A549 (cell line): ENCODE results near the gene CIPC. TPM values are rescaled to one million over a fixed set of nuclear protein-coding genes. Genes with fewer than 3 reads are reported as not detected.

ENCODE experiments used
- ATAC-seq, 2 experiments: fragments of 200-7000 bp in 1 of 2; fragments of >200 bp in 1 of 2; cut with Nextera tagmentation in 1 of 2; cut with Tn5 transposase in 1 of 2; 3 replicates each; pipeline versions ENCODE4 v1.8.0 to v1.9.1; 2018 to 2020; ENCODE audit warnings: mild to moderate bottlenecking in 1 of 2, moderate library complexity in 1 of 2
- CTCF ChIA-PET: fragments of 300-600 bp; sonication (Branson Sonifier 250); formaldehyde crosslinking; extraction: SDS; loops from one replicate; lab custom pipeline; 2021; ENCODE audit warnings: antibody characterized with exemption, inconsistent platforms; lab: Yijun Ruan, JAX
- POLR2A ChIA-PET: fragments of 350-600 bp; formaldehyde crosslinking; extraction: SDS; loops from one replicate; lab custom pipeline; 2021; ENCODE audit warnings: antibody characterized with exemption, inconsistent platforms; lab: Yijun Ruan, JAX
- DNase-seq, 2 experiments: peaks; one replicate each; pipeline versions ENCODE4 v3.0.0 to v3.0.0-alpha.2; 2011 to 2016; ENCODE audit warnings: low read depth in 1 of 2, low spot score in 1 of 2
- FAIRE-seq: peaks from 2 replicates; lab custom pipeline; 2011; peaks lifted over from hg19 to GRCh38; lab: Jason Lieb, UNC
- H3K27ac ChIP-seq, 2 experiments: fragments of >200 bp; sonication (Bioruptor Twin); formaldehyde crosslinking; 3 replicates each; pipeline ENCODE4 v1.5.1; 2016 to 2017
- H3K4me1 ChIP-seq: fragments of >200 bp; sonication (Bioruptor Twin); formaldehyde crosslinking; 3 replicates; pipeline ENCODE4 v1.6.1; 2016
- H3K4me2 ChIP-seq: fragments of >200 bp; sonication (Bioruptor Twin); formaldehyde crosslinking; 3 replicates; pipeline ENCODE4 v1.6.1; 2016
- H3K4me3 ChIP-seq: fragments of >200 bp; sonication (Bioruptor Twin); formaldehyde crosslinking; 3 replicates; pipeline ENCODE4 v1.5.1; 2016
- H3K9me3 ChIP-seq: fragments of >200 bp; sonication (Bioruptor Twin); formaldehyde crosslinking; 3 replicates; pipeline ENCODE4 v1.6.1; 2016
- CBX8 ChIP-seq: fragments of 200-600 bp; sonication (generic); IDR thresholded peaks from 2 replicates; pipeline ENCODE4 v1.6.1; 2016
- CHD2 ChIP-seq: fragments of 150-350 bp; IDR thresholded peaks from 2 replicates; pipeline ENCODE4 v1.6.1; 2014; ENCODE audit warnings: low read length; ENCODE audit not compliant: partially characterized antibody
- EHF ChIP-seq: fragments of 250-450 bp; sonication (Bioruptor Pico); IDR thresholded peaks from 2 replicates; pipeline ENCODE4 v1.5.0; 2020; ENCODE audit warnings: mild to moderate bottlenecking
- GATA3 ChIP-seq: IDR thresholded peaks from 2 replicates; pipeline ENCODE4 v1.6.1; 2012; ENCODE audit warnings: borderline replicate concordance
- HOXB13 ChIP-seq: fragments of 250-450 bp; sonication (Bioruptor Pico); IDR thresholded peaks from 2 replicates; pipeline ENCODE4 v1.5.0; 2020; ENCODE audit warnings: low read depth, mild to moderate bottlenecking, moderate library complexity
- JUN ChIP-seq, 2 experiments: fragments of >200 bp; sonication (Bioruptor Twin); formaldehyde crosslinking; IDR thresholded peaks; 2 replicates in 1 of 2; 3 replicates in 1 of 2; pipeline ENCODE4 v1.6.1; 2016 to 2017
- JUNB ChIP-seq: fragments of >200 bp; sonication (Bioruptor Twin); formaldehyde crosslinking; IDR thresholded peaks from 2 replicates; pipeline ENCODE4 v1.6.1; 2016
- MAZ ChIP-seq: fragments of 150-350 bp; IDR thresholded peaks from 2 replicates; pipeline ENCODE4 v1.6.1; 2014; ENCODE audit warnings: antibody characterized with exemption, low read depth, low read length, borderline replicate concordance
- NFE2L2 ChIP-seq: fragments of 150-350 bp; conservative IDR thresholded peaks from 2 replicates; pipeline ENCODE4 v1.6.1; 2014; ENCODE audit warnings: low read length
- POLR2A ChIP-seq: IDR thresholded peaks from 2 replicates; pipeline ENCODE4 v1.6.1; 2012; ENCODE audit warnings: mild to moderate bottlenecking, low read length
- RAD21 ChIP-seq, 2 experiments: fragments of >200 bp in 1 of 2; sonication (Bioruptor Twin) in 1 of 2; formaldehyde crosslinking in 1 of 2; IDR thresholded peaks in 1 of 2; conservative IDR thresholded peaks in 1 of 2; 2 replicates in 1 of 2; 3 replicates in 1 of 2; pipeline ENCODE4 v1.6.1; 2012 to 2018; ENCODE audit warnings: inconsistent platforms in 1 of 2
- RCOR1 ChIP-seq: fragments of 150-350 bp; IDR thresholded peaks from 2 replicates; pipeline ENCODE4 v1.6.1; 2014; ENCODE audit warnings: antibody characterized with exemption, low read length, low read depth
- TFCP2L1 ChIP-seq: fragments of 250-450 bp; sonication (Bioruptor Pico); IDR thresholded peaks from 2 replicates; pipeline ENCODE4 v1.5.0; 2021; ENCODE audit warnings: mild to moderate bottlenecking
- ZC3H11A ChIP-seq: fragments of 450-650 bp; IDR thresholded peaks from 2 replicates; pipeline ENCODE4 v1.6.1; 2014; ENCODE audit warnings: antibody characterized with exemption, mild to moderate bottlenecking
- WGBS: methylation state at CpG from one replicate; pipeline ENCODE4 v1.1.6; 2017; ENCODE audit errors: missing lambda C conversion rate; 5-methylcytosine and 5-hydroxymethylcytosine counted together
- polyA plus RNA-seq, 4 experiments: library from polyadenylated mRNA; depleted of rRNA in 3 of 4; stranded (reverse); fragments of >200 nt; fragmentation: RNase III in 1 of 4; extraction: RNeasy Plus Mini Kit Qiagen cat#74134 plus additional on column Dnase treatment in 1 of 4; gene quantifications; 2 replicates in 3 of 4; 3 replicates in 1 of 4; pipeline ENCODE4 v1.2.3, GENCODE V29; 2011 to 2017
- TF ChIP-seq, protein P1 (sequence below): fragments of 250-450 bp; sonication (Bioruptor Pico); IDR thresholded peaks from 2 replicates; pipeline ENCODE4 v1.5.0; 2021; ENCODE audit warnings: mild to moderate bottlenecking, moderate library complexity, borderline replicate concordance
- TF ChIP-seq, protein P2 (sequence below): fragments of >200 bp; sonication (Bioruptor Twin); formaldehyde crosslinking; IDR thresholded peaks from 2 replicates; pipeline ENCODE4 v1.6.1; 2016
- TF ChIP-seq, protein P3 (sequence below): IDR thresholded peaks from 2 replicates; pipeline ENCODE4 v1.6.1; 2012; ENCODE audit warnings: low read depth, borderline replicate concordance
- TF ChIP-seq, protein P4 (sequence below): IDR thresholded peaks from 2 replicates; pipeline ENCODE4 v1.6.1; 2012
- TF ChIP-seq, protein P5 (sequence below): fragments of >200 bp; sonication (Bioruptor Twin); formaldehyde crosslinking; IDR thresholded peaks from 3 replicates; pipeline ENCODE4 v1.5.1; 2016
- TF ChIP-seq, protein P6 (sequence below): fragments of 450-650 bp; IDR thresholded peaks from 2 replicates; pipeline ENCODE4 v1.6.1; 2014; ENCODE audit warnings: antibody characterized with exemption
- TF ChIP-seq, protein P7 (sequence below): fragments of 200-600 bp; sonication (generic); IDR thresholded peaks from 2 replicates; pipeline ENCODE4 v1.6.1; 2016; ENCODE audit warnings: antibody characterized with exemption, mild to moderate bottlenecking, moderate library complexity

Gene CIPC
- polyA plus RNA-seq, 2 of the 4 experiments (the other 2 are of a cell fraction): 8.9 to 13.9 TPM

DNA sequence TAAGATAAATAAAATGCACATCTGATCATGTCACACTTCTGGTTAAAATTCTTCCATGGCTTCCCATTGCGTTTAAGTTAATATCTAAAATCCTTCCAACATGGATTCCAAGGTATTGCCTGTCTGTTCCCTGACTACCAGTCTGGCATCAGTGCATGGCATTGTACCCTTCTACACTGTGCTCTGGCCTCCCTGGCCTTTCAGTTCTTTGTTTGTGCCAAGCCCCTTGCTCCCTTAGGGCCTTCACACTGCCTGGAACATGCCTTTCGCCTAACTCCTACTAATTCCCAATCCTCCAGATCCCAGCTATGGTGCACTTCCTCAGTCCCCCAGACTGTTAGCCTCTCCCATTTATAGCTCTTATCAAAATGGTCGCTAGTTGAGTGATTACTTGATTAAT is 6.3 kb downstream of the CIPC start:
- Histone ChIP-seq H3K4me2 (no peak overlapping the region), H3K27ac (no peak overlapping the region), H3K4me3 (no peak overlapping the region)
- FAIRE-seq: no peak
- CTCF ChIA-PET: interaction anchor here (1.0 to 2.6 kb wide), 8 partner anchors 9 to 231 kb away, joined by 3 to 6 read pairs (median 4); no protein-coding TSS in a partner anchor
- TF ChIP-seq EHF (CRISPR knock-in tag): no peak
- no peak for TF ChIP-seq HOXB13 (CRISPR knock-in tag)
- TF ChIP-seq, protein P1, sequence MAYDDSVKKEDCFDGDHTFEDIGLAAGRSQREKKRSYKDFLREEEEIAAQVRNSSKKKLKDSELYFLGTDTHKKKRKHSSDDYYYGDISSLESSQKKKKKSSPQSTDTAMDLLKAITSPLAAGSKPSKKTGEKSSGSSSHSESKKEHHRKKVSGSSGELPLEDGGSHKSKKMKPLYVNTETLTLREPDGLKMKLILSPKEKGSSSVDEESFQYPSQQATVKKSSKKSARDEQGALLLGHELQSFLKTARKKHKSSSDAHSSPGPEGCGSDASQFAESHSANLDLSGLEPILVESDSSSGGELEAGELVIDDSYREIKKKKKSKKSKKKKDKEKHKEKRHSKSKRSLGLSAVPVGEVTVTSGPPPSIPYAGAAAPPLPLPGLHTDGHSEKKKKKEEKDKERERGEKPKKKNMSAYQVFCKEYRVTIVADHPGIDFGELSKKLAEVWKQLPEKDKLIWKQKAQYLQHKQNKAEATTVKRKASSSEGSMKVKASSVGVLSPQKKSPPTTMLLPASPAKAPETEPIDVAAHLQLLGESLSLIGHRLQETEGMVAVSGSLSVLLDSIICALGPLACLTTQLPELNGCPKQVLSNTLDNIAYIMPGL (CRISPR knock-in tag): no peak
- no peak for TF ChIP-seq MAZ
- TF ChIP-seq, all 56 proteins: peak for 0
- ATAC-seq: no peak
- WGBS: 89% methylated on average over 3 of the region's 3 CpGs
- DNase-seq: no peak
- H3K4me1 ChIP-seq: peaks cover 5% of the 10 kb centered on the region
- H3K9me3 ChIP-seq: no peaks in the 10 kb centered on the region
- POLR2A ChIA-PET: no interaction called here

DNA sequence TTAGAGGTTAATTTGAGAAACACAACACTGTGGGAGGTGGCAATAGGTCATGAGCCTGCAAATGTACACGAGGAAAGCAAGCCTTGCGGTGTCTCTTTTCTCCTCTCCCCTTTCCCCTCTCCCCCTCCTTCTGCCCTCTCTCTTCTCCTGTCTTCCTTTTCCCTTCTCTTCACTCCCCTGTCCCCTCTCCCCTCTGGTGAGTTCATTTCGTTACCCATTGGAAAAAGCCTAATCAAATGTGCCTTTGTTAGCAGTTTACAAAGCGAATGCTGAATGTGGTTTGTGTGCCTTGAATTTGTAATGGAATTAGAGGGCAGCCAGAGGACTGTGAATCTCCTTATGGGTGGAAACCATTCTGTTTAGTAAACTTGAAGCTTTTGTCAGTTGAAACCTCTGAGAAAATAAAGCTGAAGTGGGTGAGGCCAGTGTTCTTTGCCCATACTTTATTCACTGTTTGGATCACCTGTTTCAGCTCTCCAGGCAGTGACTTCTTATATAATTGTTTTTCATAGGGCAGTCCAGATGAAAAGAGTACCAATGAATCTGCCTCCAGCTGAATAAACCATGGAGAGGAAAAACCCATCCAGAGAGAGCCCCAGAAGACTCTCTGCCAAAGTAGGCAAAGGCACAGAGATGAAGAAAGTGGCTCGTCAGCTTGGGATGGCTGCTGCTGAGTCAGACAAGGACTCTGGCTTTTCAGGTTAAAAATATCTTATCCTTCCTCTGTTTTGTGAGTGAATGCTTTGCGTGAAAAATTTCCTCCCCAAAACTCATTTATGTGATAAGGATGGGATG is 7.3 kb downstream of the CIPC start:
- ChIA-PET CTCF (interaction anchor here (0.9 to 2.6 kb wide), 8 partner anchors 8 to 230 kb away, joined by 3 to 6 read pairs (median 4); no protein-coding TSS in a partner anchor), POLR2A (no interaction called here)

More for the DNA sequence above, 7.3 kb downstream of the CIPC start:
- Histone ChIP-seq H3K27ac (no peak overlapping the region), H3K4me1 (no peaks in the 10 kb centered on the region), H3K4me2 (no peak overlapping the region), H3K9me3 (no peaks in the 10 kb centered on the region), H3K4me3 (no peak overlapping the region)
- FAIRE-seq (no peak), DNase-seq (no peak), ATAC-seq (no peak)
- TF ChIP-seq ZC3H11A (no peak), JUNB (no peak), RCOR1 (no peak), JUN (IDR thresholded peaks at IDR 0.05) (no peak), TFCP2L1 (no peak), CBX8 (no peak), MAZ (no peak), CHD2 (no peak), GATA3 (no peak), POLR2A (no peak), RAD21 (conservative IDR thresholded peaks at IDR 0.05 in 1 of 2, IDR thresholded peaks at IDR 0.05 in 1 of 2) (no peak), NFE2L2 (no peak)
- TF ChIP-seq, protein P2, sequence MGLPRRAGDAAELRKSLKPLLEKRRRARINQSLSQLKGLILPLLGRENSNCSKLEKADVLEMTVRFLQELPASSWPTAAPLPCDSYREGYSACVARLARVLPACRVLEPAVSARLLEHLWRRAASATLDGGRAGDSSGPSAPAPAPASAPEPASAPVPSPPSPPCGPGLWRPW: no peak
- TF ChIP-seq, protein P1 (CRISPR knock-in tag): no peak
- TF ChIP-seq, protein P3, sequence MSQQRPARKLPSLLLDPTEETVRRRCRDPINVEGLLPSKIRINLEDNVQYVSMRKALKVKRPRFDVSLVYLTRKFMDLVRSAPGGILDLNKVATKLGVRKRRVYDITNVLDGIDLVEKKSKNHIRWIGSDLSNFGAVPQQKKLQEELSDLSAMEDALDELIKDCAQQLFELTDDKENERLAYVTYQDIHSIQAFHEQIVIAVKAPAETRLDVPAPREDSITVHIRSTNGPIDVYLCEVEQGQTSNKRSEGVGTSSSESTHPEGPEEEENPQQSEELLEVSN: no peak
- TF ChIP-seq, protein P4, sequence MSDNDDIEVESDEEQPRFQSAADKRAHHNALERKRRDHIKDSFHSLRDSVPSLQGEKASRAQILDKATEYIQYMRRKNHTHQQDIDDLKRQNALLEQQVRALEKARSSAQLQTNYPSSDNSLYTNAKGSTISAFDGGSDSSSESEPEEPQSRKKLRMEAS: no peak
- TF ChIP-seq, protein P5, sequence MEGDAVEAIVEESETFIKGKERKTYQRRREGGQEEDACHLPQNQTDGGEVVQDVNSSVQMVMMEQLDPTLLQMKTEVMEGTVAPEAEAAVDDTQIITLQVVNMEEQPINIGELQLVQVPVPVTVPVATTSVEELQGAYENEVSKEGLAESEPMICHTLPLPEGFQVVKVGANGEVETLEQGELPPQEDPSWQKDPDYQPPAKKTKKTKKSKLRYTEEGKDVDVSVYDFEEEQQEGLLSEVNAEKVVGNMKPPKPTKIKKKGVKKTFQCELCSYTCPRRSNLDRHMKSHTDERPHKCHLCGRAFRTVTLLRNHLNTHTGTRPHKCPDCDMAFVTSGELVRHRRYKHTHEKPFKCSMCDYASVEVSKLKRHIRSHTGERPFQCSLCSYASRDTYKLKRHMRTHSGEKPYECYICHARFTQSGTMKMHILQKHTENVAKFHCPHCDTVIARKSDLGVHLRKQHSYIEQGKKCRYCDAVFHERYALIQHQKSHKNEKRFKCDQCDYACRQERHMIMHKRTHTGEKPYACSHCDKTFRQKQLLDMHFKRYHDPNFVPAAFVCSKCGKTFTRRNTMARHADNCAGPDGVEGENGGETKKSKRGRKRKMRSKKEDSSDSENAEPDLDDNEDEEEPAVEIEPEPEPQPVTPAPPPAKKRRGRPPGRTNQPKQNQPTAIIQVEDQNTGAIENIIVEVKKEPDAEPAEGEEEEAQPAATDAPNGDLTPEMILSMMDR: no peak
- TF ChIP-seq, protein P6, sequence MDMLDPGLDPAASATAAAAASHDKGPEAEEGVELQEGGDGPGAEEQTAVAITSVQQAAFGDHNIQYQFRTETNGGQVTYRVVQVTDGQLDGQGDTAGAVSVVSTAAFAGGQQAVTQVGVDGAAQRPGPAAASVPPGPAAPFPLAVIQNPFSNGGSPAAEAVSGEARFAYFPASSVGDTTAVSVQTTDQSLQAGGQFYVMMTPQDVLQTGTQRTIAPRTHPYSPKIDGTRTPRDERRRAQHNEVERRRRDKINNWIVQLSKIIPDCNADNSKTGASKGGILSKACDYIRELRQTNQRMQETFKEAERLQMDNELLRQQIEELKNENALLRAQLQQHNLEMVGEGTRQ: no peak
- TF ChIP-seq, protein P7, sequence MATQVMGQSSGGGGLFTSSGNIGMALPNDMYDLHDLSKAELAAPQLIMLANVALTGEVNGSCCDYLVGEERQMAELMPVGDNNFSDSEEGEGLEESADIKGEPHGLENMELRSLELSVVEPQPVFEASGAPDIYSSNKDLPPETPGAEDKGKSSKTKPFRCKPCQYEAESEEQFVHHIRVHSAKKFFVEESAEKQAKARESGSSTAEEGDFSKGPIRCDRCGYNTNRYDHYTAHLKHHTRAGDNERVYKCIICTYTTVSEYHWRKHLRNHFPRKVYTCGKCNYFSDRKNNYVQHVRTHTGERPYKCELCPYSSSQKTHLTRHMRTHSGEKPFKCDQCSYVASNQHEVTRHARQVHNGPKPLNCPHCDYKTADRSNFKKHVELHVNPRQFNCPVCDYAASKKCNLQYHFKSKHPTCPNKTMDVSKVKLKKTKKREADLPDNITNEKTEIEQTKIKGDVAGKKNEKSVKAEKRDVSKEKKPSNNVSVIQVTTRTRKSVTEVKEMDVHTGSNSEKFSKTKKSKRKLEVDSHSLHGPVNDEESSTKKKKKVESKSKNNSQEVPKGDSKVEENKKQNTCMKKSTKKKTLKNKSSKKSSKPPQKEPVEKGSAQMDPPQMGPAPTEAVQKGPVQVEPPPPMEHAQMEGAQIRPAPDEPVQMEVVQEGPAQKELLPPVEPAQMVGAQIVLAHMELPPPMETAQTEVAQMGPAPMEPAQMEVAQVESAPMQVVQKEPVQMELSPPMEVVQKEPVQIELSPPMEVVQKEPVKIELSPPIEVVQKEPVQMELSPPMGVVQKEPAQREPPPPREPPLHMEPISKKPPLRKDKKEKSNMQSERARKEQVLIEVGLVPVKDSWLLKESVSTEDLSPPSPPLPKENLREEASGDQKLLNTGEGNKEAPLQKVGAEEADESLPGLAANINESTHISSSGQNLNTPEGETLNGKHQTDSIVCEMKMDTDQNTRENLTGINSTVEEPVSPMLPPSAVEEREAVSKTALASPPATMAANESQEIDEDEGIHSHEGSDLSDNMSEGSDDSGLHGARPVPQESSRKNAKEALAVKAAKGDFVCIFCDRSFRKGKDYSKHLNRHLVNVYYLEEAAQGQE: no peak
- 85% methylated on average over 6 of the region's 6 CpGs for WGBS
